Measurements from ENCODE around the gene GPR176.
A peak's percentile ranks its signal among the peaks of the same experiment; 100 is the strongest.
"Not testable (repeated sequence)": the region's sequence is repeated elsewhere in the genome, so short reads cannot be mapped to it uniquely, and the experiment has no call there.

Gene GPR176

DNA sequence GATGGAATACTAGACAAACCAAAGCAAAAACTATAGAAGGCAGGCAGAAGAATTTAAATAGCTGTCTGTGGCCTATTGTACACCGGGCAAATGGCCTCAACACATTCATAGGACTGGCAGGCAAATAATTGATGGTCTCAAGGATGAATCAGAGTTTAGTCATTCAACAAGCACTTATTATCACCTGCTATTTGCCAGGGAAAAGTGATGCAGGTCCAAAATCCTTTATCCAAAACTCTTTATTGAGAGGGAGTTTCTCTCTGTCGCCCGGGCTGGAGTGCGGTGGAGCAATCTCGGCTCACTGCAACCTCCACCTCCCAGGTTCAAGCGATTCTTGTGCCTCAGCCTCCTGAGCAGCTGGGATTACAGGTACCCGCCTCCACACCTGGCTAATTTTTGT is 16.1 kb upstream of the GPR176 start:
- DNase-seq (ENCODE audit: low read depth): no peak

DNA sequence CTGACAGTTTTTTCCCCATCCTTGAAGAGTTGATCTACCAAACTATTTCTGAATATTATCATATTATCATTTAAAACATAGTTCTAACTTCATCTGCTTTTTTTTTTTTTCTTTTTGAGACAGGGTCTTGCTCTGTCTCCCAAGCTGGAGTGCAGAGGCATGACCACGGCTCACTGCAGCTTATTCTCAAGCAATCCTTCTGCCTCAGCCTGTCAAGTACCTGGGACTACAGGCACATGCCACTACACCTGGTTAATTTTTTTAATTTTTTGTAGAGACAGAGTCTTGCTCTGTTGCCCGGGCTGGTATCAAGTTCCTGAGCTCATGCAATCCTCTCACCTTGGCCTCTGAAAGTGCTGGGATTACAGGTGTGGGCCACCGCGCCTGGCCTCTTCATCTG is 15.2 kb upstream of the GPR176 start:
- DNase-seq (ENCODE audit: low read depth): no peak

DNA sequence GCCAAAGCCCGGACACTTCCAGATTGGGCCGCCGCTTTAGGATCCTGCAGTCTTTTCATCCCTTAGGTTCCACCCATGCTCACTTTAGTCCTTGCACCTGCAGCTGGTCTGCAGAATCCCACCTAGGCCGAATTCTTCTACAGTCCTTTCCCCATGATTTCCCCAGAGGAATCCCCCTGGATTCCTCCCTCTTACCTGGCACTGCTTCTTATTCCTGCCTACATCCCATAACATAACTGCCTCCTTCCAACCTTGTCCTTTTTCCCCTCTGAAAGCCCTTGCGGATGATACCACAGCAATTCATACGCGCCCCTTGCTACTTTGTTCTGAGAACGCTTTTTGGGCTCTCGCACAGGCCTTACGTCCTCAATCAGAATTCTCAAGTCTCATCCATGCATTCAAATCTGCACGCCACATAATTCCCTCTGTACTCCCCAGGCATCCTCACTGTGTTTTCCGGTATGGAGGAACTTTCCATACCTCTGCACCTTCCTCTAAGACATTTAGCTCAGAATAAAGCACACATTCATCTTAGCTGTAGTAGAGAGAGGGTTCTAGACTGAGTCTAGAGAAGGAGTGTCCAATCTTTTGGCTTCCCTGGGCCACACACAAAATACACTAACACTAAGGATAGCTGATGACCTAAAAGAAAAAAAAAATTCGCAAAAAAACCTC is 14.5 kb upstream of the GPR176 start:
- DNase-seq (ENCODE audit: low read depth): no peak

DNA sequence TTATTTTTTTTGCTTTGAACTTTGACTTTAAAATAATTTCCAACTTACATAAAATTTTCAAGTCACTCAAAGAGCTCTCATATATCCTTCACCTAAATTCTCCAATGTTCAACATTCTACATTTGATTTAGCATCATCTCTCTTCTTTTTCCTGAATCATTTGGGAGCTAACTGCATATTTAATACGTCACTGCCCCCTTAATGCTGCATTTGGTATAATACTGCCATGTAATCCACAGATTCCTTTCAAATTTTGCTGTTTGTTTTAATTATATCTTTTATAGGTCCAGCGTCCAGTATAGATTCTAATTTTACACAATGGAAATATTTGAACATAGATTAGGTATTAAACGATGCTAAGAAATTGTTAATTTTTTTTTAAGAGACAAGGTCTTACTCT is 11.5 kb upstream of the GPR176 start:
- no peak for DNase-seq (ENCODE audit: low read depth)

DNA sequence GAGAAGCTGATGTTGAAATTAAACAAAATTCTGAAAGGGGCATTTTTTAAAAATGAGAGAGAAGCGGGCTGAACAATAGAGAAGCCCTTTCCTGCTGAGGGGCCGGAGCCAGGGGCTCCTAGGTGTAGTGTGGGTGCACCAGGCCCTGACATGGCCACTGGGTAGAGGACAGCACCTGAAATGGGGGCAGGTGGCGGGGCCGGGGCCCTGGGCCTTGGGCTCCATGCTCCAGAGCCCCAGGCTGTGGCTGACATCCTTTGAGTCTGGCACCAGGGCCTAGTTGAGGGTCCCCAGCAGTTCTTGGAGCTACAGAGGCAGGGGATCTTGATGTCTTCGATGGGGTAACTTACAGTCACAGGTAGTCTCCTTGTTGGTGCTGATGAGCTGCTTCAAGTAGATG is 6.5 kb upstream of the GPR176 start:
- no peak for DNase-seq (ENCODE audit: low read depth)

DNA sequence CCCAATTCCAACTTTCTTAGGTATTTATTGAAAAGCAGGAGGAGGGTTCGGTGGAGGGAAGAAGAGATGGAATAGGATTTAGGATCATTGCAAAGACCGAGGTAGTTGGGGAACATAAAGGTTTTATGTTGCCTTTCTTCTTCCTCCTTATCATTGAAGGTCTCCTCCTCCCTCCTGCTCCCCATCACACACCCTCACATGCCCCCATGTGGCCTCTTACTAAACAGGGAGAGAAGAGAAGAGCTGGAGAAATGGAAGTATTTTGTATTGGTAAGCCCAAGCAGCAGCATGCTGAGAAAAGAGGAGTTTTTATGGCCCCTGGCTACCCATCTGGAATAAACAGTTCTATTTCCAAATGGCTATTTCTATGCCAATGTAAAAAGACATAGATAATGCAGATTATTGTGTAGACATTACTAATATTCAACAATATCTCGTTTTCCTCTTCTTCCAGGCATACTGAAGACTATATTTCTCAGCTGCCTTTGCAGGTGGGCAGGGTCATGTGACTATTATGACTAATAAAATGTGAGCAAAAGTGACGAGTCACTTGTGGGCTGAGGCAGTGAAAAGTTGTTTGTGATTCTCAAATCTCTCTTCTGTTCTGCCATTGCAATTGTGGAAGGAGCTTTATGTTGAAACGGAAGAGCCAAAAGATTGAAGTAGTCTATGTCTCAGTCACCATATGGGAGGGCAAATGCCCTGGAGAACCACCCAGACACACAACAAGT is 5.2 kb upstream of the GPR176 start:
- no peak for DNase-seq (ENCODE audit: low read depth)

DNA sequence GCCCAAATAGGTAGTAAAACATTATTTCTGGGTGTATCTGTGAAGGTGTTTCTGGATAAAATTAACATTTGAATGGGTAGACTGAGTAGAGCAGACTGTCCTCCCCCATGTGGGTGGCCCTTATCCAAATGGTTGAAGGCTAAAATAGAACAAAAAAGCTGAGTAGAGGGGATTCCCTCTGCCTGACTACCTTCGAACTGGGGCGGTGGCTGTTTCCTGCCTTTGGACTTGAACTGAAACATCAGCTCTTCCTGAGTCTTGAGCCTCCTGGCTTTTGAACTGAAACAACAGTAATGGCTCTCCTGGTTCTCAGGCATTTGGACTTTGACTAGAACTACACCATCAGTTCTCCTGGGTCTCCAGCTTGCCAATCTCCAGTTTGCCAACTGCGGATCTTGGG is 4.4 kb upstream of the GPR176 start:
- DNase-seq (ENCODE audit: low read depth): no peak

DNA sequence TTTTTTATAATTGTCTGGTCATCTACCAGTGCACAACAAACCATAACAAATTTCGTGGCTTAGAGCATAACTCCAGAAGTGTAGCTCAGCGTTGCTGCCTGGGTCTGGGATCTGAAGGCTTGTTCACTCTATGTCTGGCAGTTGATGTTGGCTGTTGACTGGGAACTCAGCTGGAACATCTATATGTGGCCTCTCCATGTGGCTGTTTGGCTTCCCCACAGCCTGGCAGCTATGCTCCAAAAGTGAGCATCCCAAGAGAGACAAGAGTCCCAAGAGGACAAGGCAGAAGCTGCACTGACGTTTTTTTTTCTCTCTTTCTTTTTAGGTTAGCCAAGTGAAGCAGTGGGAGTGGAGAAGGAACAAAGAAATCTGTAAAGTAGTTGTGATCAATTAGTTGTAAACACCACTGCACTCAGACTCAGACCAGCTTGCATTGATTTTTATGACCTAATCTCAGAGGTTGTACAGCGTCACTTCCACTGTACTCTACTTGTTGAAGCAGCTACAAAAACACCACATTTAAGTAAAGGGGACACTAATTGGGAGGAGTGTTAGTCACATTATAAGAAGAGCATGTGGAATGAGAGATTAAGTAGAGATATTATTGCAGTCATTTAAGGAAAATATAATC is 2.5 kb upstream of the GPR176 start:
- DNase-seq (ENCODE audit: low read depth): no peak

DNA sequence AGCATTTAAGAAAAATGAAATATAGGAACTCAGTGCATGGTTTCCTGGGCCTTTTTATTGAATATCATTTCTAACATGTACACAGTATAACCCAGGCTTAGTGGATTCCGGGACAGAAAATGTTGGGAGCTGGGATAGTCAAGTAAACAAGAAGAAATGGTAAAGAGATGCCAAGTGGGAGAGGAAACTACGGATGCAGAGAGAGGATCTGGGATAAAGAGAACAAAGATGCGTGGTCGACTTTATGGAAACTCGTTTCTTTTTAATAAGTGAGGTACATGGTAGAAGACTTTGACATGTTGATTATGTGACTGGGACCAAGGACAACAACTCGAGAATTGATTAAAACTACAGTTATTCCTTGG is 1.2 kb upstream of the GPR176 start:
- DNase-seq (ENCODE audit: low read depth): no peak

DNA sequence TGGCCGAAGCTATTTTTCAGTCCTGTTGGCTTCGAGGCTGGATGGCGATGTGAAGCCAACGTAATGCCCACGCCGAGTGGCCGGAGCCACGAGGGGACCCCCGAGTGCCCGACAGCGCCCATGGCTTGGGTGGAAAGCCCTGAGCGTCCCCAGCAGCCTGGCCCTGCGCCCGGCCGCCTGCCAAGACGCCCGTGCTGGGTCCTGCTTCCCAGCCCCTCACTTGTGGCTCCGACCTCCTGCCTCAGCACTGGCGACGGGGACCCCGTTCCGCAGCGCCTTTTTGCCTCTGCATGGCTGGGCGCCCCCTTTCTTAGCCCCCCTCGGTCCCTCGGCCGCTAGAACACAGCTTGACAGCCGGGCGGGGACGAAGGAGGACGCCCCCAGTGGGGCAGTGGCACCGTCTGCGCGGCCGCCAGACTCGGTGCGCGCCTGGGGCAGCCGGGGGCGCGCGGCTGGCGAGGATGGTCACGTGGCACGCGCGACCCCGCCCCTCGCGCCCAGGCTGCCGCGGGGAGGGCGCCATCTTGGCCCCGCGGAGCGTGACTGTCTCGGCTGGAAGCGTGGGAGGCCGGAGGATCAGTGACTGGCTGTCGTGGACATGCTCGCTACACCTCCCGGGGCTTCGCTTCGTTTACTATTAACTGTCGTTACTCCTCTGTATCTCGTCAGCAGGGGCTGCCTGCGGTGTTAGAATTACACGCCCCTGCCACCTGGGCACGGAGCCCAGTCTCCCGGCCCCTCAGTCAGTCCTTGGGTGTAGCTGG is 626 bp upstream of the GPR176 start:
- DNase-seq (ENCODE audit: low read depth): peak; percentile 65

DNA sequence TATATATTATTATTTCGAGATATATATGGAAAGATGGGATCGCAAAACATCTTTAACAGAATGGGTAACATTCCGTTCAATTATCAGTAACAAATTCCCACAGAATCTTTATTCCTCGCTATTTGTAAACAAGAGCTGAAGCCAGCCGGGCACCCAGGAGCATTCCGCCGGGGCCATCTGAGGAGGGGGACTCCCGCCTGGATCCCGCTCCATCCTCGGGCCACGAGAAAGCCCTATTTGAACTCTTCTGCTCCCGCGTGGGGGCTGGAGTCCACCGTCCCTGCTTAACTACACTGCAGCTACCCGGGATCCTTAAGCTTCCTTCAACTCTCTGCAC is 687 bp downstream of the GPR176 start:
- no peak for DNase-seq (ENCODE audit: low read depth)

DNA sequence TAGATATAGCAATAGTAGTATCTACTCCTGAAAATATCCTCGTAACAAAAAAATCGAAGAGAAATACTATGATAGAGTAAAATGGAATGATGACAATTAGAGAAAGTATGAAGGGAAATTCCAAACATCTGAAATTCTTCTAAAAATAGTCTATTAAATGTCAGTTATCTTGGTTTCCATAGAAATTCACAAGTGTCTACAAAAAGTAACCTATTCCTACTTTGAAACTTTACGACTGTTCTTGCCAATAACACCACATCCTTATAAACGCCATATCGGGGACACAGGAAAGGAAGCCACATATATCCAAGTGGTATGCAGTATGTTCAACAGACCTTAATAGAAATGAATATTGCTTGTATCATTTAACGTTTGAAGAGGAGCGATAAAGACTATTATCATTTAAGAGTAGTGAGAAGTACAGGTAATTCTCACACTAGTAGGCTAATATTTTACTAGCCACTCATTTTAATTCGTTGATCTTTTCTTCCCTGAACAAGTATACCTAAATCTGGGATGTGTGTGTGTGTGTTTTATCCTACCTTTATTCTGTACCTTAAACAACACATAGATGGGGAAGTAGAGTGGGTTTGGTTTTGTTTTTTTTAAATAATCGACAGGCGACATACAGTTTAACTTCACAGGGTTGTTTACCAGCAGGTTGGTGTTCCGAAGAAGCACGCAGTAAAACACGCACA is 1.2 kb downstream of the GPR176 start:
- DNase-seq (ENCODE audit: low read depth): no peak

DNA sequence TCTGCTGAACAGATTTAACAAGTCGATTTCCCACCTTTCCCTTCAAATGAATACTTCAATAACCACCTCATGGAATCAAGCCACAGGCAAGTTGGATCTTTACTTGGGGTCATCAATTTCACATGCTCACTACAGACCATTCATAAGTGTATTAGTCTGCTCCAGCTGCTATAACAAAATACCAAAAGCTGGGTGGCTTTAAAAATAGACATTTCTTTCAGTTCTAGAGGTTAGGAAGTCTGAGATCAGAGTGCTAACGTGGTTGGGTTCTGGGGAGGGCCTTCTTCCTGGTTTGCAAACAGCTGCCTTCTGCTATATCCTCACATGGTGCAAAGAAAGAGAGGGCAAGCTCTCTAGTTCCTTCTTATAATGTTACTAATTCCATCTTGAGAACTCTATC is 5.1 kb downstream of the GPR176 start:
- DNase-seq (ENCODE audit: low read depth): no peak

DNA sequence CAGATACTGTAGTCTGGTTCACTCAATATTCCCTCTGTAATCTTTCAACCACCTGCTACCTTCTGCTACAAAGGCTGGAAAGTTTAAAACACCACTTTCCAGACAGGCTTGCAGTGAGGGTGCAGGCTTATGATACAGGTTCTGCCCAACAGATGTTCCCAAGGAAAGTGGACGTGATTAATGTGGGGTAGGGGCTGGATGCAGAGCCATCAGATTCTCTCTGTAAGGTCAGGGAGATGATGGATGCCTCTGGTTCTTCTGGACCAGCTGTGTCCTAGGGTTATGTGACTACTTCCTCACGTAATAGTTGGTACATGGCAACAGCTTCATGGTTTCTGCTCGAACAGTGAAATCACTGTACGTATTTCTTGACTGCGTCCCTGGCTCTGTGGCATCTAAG is 11.1 kb downstream of the GPR176 start:
- no peak for DNase-seq (ENCODE audit: low read depth)

DNA sequence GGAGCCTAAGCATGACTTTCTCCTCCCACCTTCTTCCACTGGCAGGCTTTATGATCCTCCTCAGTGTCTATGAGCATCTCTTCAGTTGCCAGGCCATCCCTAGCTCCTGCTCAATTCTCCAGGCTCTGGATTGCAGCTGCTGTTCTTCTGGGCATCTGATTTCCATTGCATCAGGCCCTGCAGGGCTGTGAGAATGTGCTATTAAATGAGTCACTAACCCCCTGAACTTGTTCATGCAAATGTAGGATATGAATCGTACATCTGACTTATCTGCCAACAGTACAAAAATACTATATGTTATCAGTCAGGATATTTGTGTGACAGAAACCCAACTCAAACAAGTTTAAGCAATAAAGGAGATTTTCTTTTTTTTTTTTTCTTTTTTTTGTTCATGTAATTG is 11.9 kb downstream of the GPR176 start:
- no peak for DNase-seq (ENCODE audit: low read depth)

DNA sequence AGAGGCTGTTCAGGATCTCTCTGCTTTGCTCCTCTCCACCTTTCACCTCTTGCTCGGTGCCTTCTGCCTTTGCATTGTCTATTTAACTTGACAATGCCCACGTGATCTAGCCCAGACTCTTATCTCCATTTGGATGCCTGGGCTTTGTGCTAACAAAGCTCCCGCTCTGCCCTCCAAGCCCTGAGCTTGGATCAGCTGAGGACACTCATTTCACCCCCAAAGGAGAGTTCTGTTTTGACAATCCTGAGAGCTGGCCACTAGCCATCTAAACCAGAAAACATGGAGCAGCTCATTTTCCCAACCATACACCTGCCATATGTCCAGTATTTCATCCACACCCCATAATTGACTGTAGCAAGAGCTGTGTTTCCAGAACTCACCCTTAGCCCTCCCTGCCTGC is 12.8 kb downstream of the GPR176 start:
- DNase-seq (ENCODE audit: low read depth): no peak

DNA sequence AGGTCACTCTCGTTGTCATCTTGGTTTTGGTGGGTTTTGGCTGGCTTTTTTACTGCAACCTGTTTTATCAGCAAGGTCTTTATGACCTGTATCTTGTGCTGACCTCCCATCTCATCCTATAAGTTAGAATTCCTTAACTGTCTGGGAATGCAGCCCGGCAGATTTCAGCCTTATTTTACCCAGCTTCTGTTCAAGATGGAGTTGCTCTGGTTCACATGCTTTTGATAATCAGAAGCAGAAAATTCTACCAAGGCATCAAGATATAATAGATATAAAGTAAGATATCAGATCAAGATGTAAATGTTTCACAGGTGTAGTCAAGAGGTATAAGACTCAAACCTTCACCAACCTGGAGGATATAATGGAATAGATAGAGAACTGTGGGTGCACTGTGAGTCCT is 16.0 kb downstream of the GPR176 start:
- no peak for DNase-seq (ENCODE audit: low read depth)

DNA sequence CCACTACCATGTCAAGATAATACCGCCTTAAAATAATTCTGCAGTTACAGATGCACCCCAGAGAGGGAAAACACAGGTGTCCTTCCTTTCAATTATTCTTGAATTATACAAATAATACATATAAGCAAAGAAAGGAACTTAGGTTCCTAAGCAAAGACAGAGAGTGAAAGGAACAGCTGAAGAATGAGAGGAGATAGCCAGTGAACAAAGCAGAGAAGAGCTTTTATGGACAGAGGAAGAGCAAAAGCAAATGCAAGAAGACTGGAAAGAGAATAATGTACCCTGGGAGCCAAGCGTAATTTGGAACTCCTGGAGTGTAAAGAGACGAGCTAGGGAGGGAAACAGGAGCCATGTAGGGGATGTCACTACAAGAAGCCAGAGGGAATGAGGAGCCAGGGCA is 21.7 kb downstream of the GPR176 start:
- no peak for DNase-seq (ENCODE audit: low read depth)

DNA sequence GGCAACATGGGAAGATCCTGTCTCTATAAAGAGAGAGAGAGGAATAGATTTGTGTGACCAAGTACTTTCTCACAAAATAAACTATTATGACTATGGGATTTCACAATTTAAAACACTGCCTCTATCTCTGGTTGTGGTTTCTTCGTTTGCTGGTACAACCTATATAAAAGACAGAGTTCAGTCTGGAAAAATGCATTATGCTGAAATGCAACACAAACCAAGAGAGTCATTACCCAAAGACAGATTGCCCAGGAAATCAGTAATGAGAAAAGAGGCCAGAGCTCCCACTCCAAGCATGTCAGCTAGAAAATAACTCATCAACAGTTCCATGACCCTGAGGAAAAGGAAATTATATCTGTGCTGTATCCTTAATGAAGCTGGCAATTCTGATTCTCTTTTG is 23.2 kb downstream of the GPR176 start:
- no peak for DNase-seq (ENCODE audit: low read depth)

DNA sequence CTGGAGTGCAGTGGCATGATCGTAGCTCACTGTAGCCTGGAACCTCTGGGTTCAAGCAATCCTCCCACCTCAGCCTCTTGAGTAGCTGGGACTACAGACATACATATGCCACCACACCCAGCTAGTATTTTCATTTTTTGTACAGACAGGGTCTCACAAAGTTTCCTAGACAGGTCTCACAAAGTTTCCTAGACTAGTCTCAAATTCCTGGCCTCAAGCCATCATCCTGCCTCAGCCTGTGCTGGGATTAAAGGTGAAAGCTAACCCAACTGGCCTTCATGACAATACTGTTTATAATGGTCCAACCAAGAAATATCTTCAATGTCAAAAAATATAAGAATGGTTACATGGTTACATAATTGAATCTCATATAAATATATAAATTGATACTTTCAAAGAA is 24.0 kb downstream of the GPR176 start:
- no peak for DNase-seq (ENCODE audit: low read depth)

DNA sequence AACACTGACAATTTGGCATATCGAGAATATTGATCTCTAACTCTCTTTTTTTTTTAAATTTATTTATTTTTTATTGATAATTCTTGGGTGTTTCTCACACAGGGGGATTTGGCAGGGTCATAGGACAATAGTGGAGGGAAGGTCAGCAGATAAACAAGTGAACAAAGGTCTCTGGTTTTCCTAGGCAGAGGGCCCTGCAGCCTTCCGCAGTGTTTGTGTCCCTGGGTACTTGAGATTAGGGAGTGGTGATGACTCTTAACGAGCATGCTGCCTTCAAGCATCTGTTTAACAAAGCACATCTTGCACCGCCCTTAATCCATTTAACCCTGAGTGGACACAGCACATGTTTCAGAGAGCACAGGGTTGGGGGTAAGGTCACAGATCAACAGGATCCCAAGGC is 27.0 kb downstream of the GPR176 start:
- not testable (repeated sequence) for DNase-seq (ENCODE audit: low read depth)

DNA sequence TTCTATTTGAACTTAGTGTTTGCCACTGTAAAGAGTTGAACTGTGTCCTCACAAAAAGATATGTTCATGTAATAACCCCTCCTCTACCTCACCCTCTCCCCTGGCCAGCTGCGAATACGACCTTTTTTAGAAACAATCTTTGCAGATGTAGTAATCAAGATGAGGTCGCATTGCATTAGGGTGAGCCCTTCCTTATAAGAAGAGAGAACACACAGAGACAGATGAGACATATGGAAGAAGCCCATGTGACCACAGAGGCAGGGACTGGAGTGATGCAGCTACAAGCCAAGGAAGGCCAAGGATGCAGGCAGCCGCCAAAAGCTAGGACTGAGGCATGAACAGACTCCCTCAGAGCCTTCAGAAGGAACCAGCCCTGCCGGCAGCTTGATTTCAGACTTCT is 27.6 kb downstream of the GPR176 start:
- no peak for DNase-seq (ENCODE audit: low read depth)

DNA sequence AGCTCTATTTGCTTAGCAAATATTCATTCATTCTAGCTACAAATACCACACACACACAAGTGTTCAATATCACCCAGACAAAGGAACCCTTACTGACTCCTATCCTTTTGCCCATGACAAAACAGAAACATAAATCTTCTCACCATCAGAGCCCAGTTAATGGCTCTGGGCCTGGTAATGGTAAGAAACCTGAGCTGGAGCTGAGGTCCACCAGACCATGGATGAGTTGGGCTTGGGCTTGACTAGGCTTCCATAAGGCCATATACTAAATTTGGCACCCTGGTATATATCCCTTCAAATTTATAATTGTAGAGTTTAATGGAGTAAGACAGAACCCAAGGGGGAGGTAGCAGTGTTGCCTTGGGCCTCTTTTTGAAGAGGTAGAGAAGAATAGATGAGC is 29.4 kb downstream of the GPR176 start:
- DNase-seq (ENCODE audit: low read depth): no peak

Measured in stimulated activated CD8-positive, alpha-beta memory T cell treated with anti-CD3 and anti-CD28 coated beads, Interleukin-7, amount 100 ng/mL, for 24 hours (primary cell).